Measurements from ENCODE around the gene FRAT1.

DNA sequence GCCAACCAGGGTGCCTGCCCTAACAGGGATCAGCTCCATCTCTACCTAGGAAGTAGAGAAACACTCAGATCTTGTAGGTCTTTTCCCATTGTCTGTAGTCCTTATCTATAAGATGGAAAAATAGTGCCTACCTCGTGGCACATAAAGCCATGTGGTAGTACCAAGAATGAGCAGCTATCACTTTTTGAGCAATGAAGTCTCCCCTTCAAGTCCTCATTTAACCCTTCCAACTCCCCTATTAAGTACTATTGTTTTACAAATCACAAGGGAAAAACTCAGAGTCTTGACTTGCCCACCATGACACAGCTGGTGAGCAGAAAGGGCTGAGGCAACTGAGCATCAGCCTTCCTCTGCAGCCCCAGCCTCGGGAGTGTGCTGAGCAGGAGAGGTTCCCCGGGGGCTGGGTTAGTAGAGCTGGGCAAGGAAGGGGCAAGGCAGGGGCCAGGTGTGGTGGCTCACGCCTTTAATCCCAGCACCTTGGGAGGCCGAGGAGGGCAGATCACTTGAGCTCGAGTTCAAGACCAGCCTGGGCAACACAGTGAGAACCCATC is 12.2 kb downstream of the FRAT1 start:
- TF ChIP-seq, protein P1, sequence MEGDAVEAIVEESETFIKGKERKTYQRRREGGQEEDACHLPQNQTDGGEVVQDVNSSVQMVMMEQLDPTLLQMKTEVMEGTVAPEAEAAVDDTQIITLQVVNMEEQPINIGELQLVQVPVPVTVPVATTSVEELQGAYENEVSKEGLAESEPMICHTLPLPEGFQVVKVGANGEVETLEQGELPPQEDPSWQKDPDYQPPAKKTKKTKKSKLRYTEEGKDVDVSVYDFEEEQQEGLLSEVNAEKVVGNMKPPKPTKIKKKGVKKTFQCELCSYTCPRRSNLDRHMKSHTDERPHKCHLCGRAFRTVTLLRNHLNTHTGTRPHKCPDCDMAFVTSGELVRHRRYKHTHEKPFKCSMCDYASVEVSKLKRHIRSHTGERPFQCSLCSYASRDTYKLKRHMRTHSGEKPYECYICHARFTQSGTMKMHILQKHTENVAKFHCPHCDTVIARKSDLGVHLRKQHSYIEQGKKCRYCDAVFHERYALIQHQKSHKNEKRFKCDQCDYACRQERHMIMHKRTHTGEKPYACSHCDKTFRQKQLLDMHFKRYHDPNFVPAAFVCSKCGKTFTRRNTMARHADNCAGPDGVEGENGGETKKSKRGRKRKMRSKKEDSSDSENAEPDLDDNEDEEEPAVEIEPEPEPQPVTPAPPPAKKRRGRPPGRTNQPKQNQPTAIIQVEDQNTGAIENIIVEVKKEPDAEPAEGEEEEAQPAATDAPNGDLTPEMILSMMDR (IDR thresholded peaks at IDR 0.05), result no peak
- no peak for TF ChIP-seq POLR2AphosphoS5 (IDR thresholded peaks at IDR 0.05)
- TF ChIP-seq POLR2A (IDR thresholded peaks at IDR 0.05; ENCODE audit: low read depth), result no peak
- no peak for TF ChIP-seq EP300 (IDR thresholded peaks at IDR 0.05)
